ENCODE data around the gene SLC6A11.

The SLC6A11 gene

DNA sequence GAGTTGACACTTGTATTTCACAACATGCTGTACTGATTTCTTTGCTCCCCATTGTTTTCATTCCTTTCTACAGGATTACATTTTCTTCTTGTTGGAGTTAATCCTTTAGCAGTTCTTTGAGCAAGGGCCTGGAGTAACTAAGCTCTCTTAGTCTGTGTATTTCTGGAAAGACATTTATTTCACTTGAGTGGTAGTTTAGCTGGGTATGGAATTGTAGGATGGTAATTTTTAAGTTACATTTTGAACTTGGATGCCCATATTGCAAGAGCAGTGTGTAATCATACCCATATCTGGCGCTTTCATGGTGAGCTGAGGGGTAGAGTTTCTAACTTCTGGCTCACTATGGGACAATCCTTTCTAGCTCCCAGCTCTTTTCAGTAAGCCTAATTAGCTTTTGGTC, 74.6 kb downstream of the SLC6A11 start:
- no peak for DNase-seq

DNA sequence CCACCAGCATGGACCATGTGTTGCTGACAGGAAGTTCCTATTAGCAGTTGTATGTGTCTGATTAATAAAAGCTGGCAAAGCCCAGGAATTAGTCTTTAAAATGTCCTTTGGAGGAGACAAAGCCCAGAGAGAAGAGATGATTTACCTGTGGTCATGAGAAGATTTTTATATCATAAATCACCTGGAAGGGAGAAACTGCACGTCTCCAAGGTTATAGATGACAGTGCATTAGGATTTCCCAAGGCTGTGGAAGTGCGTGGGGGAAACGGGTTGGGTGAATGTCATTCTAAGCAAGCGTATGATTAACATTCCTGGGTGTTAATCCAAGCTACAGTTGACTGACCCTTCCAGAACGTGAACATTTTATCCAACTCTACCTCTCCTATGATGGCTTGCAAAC, 76.6 kb downstream of the SLC6A11 start:
- DNase-seq = no peak

DNA sequence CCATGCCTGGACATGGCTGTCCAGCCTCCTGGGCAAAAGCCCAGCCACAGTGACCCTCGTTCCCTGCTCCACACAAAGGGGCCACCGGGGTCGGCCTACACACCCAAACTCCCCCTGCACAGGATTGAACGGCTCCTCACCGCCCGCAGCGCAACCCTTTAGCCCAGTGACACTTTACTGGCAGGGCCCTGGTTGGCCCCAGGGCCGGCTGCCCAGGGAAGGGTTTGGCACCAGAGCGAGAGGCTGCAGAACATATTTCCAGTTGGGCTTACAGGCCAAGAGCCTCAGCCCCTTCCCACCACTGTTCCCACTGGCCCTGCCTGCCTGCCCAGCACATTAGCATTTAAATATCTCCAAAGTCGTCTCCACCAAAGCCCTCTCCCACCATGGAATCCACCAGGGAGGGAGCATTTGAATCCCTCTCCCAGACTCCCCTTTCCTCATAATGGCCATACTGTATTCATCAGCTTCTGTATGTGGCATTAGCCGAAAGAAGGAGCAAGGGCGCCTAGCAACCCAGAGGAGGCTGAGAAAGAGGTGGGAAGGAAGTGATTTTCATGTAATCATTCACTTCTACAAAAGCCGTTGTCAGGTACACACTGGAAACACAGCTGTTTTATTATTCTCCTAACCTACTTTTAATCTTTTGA, 85.4 kb downstream of the SLC6A11 start:
- DNase-seq = no peak

DNA sequence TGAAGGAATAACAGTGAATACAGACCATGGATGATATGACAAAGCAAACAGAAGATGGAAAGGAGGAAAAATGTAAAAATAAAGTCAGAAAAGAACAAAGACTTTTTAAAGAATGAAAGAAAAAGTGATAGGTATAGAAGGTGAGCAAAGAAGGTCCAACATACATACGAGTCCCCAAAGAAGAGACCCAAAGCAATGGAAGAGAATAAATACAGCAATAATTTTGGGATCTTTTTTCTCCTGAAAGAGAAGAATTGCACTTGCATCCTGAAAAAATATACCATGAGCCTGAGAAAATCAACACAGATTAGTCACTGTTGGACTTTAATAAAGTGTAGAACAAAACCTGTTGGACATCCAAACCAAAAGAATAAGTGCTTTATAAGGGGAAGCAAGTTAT, 91.2 kb downstream of the SLC6A11 start:
- no peak for DNase-seq

DNA sequence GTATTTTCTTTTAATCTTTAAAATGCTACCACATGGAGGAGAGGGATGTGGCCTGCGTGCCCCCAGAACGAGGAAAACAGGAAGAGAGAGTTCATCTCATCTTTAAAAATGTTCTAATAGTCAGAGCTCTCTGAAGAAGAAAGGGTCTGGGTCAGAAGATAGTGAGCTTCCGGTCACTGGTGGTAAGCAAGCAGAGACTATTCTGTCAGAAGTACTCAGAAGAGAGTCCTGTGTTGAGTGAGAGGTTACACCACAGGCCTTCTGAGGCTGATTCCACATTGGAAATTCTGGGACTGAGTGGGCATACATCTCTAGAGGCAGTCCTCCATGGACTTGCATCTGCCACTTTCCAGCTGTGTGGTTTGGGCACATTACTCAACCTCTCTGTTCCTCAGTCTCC, 94.3 kb downstream of the SLC6A11 start:
- DNase-seq = no peak

DNA sequence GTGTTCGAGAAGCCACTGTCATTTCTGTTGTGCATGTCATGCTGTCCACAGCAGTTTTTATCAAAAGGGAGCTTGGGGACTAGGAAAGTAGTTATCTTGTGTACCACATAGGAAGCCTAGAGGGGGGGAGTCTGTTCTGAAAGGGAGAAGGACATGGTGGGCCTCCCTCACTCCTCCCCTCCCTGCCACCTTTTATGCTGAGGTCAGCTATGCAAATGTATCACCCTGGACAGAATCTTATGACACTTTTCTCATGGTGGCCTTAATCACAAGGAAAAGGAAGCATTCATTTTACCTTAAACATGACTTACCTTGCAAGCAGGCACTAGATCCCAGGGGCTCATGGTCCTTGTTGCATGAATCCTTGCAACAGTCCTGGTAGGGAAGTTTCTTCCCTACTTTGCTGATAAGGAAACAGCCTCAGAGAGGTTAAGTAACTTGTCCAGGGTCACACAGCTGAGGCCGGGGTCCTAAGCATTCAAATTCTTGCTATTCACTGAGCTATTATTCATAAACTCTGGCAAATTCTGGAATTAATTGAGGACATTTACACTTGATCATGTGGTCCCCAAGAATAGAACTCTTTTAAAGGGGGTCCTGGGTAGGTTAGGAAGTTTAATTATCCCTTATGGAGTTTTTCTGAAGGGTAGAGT, 95.4 kb downstream of the SLC6A11 start:
- no peak for DNase-seq

DNA sequence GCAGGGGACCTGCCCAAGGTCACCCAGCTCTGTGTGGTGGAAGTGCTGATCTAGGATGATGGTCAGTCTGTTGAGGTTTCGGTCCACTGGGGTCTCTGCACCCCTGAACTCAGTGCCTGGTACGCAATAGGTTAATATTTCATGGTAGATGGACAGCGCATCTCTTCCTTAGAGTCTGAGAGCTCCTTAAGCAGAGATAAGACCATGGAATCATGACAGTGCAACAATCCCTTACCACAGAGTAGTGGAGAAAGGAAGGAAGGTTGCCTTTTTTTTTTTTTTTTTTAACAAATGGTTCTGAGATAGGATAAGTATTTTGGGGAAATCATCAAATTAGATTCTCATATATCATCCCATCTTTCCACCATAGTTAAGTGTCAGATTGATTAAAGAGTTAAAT, 96.8 kb downstream of the SLC6A11 start:
- no peak for DNase-seq

DNA sequence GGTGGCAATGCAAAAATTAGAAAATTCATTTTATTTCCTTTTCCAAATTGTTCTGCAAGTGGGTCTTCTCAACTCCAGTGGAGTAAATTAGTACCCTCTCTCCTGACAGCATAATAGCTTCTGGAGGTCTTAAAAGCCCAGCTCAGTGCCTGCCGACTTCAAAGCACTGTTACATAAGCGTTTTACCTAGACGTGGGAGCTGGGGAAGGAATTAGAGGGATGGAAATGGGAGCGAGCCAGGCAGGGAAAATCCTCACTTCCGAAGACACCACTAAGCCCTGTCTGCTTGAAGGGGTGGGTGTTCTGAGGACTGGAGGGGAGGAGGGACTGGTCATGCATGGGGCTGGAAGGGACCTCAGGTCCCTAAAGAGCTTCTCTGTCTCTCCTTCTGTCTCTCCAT, 99.3 kb downstream of the SLC6A11 start:
- DNase-seq = no peak

DNA sequence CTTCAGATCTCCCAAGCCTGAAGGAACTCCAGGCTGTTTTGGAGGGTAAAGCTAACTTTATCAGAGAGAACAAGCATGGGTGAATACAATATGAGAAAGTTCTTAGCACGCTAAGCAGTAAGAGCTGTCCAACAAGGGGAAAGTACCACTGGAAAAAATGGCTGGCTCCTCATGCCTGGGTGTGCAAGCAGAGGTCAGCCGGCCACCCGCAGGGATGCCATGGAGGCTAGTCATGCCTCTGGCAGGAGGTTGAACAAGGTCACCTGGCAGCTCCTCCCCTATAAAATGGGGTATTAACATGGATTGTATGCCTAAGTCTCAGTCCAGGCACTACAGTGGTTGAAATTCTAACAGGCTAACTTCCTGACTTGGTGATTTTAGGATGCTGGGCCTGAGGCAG, 101.1 kb downstream of the SLC6A11 start:
- no peak for DNase-seq

DNA sequence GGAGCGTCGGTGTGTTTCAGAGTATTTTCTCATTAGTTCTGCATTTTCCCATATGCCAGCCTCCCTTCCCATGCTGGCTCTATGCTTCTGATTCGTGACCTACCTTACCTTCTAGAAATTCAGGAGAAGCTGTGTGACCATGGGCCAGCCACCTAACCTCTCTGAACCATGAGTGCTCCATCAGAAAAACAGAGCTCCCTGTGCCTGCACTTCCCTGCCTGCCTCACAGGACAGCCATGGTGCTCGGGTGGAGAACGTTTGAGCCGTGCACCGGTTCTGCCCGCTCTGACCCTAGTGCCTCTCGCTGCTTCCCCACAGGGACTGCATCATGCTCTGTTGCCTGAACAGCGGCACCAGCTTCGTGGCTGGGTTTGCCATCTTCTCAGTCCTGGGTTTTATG, 102.0 kb downstream of the SLC6A11 start:
- DNase-seq = no peak

DNA sequence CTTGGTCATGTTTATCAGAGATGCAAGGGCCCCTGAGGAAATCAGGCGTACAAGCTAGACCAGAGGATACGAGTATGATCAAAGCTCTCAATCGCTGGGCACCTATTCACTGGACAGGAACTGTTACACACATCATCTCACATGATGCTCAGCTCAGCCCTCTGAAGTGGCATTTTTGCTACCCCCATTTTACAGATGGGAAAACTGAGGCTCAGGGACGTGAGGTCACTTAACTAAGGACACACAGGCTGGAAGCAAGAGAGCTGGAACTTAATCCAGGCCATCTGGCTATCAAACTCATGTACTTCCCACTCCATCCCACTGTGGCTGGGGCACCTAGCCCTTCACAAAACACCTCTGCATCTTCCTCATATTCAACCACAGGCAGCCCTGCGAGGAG, 103.6 kb downstream of the SLC6A11 start:
- DNase-seq = no peak

DNA sequence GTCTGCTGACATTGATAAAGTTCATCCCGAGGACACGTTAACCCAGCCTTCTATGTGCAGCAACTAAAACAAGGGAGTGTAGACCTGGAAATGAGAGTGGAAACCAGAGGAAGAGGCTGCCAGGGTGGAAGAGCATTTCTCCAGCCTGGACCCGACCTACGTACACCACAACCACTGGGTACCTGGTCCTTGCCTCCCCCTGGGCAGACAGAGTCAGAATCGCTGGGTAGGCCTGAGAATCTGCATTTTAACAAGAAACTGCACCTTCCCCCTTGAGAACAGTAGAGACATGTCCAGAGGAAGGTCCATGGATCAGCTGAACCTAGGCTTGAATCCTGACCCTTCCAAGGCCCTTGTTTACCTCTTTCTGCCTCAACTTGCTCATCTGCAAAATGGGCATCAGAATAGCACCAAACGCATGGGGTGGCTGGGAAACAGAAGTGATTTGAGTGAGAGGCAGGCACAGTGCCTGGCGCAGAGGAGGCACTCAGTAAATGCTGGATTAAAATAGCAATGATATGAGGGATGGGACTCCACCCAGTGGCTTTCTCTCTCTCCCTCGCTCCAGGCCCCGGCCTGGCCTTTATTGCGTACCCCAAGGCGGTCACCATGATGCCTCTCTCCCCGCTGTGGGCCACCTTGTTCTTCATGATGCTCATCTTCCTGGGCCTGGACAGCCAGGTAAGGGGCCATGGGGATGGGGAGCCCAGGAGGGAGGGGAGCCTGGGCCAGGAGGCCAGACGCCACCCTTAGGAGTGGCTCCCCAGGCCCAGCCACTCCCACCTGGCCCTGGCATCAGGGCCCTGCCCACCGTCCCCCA, 109.6 kb downstream of the SLC6A11 start:
- DNase-seq = no peak

DNA sequence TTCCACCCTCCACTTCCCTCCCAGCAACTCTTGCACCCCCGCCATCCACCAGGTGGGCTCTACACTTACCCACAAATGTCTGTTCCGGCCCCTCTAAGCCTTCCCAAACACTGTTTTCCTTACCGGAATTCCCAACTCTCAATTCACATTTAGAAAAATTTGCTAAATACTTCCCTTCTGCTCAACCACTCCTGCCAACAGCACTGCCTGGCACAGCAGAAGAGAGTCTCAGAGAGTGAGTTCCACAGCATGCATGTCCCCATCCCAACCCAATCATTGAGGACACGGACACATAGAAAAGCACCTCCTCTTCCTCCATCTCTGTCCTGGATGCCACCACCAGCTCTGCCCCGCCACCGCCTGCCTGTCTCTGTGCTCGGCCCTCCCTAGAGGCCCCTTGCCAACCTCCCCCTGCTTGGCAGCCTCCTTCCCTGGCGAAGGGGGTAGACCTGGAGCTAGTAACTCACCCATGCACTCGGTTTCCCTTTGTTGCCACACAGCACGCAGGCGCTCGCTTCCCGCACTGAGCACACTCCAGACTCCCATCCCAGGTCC, 110.3 kb downstream of the SLC6A11 start:
- no peak for DNase-seq

DNA sequence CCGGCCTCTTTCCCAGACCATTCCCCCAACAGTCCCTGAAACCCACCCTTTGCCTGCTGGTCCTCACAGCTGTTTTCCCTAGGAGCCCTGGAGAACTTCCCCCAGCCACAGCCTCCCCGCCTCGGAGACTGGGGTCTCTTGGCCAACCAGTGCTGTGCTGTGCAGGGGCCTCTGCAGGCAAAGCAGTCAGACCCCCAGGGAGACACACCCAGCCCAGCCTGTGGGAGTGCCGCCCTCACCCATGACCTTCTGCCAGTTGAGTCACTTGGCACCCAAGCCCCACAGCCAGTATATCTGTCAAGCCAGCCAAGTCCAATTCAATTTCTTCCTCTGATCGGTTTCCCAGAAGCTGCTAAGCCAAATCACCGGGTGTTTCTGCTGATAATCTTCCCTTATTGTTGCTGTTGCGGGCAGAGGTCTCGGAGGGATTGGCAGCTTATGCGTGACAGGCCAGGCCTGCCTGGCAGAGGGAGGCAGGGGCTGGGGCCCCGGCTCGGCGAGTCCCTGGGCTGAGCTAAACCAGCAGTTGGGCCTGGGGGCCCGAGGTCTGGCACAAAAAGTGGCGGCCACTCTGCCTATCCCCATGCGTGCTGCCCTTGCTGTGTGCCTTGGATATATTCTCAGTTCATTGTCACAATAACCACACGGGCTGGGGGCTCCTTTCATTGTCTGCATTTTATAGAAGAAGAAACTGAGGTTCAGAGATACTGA, 110.9 kb downstream of the SLC6A11 start:
- no peak for DNase-seq

DNA sequence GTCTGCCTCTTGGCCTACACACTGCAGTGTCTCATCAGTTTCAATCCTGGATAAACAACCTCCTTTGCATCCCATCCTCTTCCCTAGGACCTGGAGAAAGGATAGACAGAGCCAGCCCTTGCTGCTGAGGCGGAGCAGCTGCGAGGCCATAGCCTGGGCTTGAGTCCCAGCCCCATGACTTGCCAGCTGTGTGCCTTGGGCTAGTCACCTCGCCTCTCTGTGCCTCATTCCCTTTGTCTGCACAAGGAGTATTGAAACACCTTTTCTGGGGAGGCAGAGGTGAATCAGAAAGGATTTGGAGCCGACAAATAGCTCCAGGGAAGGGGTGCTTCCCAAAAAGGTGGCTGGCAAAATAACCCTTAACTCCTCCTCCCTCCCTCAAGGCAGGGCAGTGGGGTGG, 111.5 kb downstream of the SLC6A11 start:
- no peak for DNase-seq

DNA sequence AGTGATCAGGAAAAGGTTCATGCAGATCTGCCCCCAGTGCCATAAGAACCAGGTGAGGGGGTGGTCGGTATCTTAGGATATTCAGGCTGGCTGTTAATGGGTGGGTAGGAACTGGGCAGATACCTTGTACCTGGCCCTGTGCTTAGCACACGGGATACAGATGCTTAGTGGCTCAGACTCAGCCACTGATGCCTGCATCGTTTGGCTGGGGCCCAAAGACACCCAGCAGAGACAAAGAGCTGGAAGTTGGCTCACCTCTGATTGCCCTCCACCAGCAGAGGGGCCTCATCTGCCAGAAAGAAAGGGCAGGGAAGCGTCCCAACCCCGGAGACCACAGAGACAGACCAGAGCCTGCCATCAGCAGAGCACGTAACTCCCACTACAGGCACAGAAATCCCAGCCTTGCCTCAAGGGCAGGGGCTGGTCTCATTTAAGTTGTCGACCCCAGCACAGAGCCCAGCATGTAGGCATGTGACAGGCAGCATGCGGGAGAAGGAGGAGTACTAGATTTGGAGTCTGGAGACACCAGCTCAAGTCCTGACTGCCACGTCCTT, 112.5 kb downstream of the SLC6A11 start:
- no peak for DNase-seq

DNA sequence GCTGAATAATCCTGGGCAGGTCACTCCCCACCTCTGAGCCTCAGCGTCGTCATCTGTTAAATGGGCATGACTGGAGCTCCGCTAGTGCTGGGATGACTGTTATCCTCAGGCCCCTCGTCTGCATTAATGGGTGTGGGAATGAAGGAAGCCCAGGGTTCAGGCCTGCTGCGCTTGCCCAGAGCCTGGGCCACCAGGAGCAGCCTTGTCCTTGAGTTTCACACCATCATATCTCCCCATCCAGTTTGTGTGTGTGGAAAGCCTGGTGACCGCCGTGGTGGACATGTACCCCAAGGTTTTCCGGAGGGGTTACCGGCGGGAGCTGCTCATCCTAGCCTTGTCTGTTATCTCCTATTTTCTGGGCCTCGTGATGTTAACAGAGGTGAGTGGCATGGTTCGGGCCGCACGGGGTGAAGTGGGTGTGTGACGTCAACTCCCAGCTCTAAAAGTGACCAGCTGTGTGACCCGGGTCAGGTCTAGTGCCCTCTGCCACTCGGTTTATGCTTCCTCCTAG, 113.0 kb downstream of the SLC6A11 start:
- DNase-seq = no peak

DNA sequence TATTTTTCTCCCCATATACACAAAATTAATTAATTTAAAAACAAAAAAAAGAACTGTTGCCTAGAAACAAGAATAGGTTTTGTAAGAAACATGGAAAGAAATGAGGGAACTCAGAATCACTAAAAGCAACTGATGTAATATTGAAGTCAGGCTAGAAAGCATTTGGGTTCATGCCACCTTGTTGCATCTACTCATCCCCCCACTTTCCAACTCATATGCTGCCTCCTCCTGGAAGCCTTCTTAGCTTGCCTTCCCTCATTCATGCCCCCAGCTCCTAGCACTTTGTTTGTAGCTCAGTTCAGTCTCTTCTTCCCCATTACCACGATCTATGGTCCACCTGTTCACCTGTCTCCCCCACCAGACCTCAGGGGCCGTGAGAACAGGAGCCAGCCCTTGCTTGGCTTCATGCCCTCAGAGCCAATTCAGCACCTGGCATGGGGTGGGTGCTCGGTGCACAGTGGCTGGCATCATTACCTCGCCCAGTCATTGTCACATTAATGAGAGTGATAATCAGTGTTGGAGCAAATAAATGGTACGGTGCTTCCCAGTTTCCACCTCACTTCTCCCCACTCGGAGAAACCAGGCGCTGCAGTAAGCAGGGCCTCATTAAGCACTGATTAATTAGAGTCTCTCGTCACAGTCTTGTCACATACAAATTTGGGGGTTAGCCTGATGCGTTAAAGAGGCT, 114.1 kb downstream of the SLC6A11 start:
- DNase-seq = no peak

DNA sequence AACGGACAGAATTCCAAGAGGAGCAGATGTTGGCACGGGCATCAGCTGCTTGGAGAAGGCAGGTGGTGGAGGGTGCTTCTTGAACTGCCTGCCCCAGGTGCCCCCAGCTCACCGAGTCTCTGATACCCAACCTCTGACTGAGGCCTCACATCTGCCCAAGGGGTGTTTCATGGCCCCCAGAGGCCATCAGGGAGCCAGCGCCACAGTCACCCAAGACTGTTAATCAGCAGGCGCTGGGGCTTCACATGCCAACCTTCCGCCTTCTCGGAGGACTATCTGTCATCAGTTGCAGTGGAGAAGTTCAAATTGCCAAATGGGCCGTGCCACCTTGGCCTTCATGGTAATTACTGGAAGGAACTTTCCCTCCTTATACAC, 114.6 kb downstream of the SLC6A11 start:
- no peak for DNase-seq

DNA sequence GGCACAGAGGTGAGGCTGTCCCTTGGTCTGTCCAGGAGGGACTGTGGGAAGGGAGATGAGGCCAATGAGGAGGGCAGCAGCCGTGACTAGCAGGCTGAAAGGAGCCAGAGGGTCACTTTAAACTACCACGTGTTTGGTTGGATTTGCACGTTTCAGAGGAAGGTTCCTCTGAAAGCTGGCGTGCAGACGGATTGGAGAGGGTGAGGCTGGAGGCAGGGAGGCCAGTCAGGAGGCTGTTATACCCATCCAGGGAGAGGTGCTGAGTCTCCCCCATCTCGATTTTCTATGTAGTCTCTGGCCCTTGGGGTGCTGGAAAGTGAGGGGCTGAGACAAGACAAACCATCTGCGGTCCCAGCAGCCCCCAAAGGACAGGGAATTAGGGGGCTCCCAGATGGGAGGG, 116.6 kb downstream of the SLC6A11 start:
- DNase-seq = no peak

DNA sequence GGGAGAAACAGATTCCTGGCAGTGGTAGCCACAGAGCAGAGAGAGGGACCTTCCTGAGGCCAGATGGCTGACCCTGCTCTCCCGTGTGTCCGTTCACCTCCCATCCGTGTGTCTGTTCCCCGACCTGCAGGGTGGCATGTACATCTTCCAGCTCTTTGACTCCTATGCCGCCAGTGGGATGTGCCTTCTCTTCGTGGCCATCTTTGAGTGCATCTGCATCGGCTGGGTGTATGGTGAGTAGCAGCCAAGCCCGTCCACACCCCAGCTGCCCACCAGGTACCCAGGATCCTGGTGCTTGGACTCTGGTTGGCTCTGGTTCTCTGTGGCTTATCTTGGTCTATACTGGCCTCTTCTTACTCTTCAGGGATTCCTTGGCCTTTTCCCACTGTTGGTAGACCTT, 117.0 kb downstream of the SLC6A11 start:
- DNase-seq = no peak

DNA sequence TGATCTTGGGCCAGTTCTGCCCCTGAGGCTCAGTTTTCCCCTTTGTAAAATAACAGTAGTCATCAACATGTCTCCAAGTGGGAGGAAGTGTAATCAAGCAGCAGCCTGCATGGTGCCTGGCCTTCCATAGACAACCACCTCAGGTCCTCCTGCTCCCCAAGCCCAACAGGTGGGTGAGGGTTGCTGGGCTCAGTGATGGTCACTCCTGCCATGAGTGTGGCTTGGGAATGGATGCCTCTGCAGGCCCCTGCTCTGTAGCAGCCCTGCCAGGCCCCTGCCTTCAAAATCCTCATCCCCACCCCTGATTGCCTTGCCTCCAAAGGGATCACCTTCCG, 117.4 kb downstream of the SLC6A11 start:
- DNase-seq = no peak
